Kidney epithelial cell (primary cell): Measurements from ENCODE around the gene ADH1A. TPM values are rescaled to one million over a fixed set of nuclear protein-coding genes. Genes with fewer than 3 reads are reported as not detected.
"Not testable (repeated sequence)": the region's sequence is repeated elsewhere in the genome, so short reads cannot be mapped to it uniquely, and the experiment has no call there.

ENCODE experiments used
- DNase-seq: peaks from one replicate; pipeline ENCODE4 v3.0.0-alpha.2; 2010; ENCODE audit warnings: low read depth
- H3K27me3 ChIP-seq: 2 replicates; pipeline ENCODE4 v1.6.0; 2011; ENCODE audit warnings: low read length; ENCODE audit not compliant: control insufficient read depth, insufficient read depth
- H3K36me3 ChIP-seq: 2 replicates; pipeline ENCODE4 v1.5.1; 2011; ENCODE audit warnings: low read length; ENCODE audit not compliant: control insufficient read depth, insufficient read depth
- H3K4me3 ChIP-seq: 2 replicates; pipeline ENCODE4 v1.5.1; 2011; ENCODE audit warnings: low read depth, mild to moderate bottlenecking, control low read depth, low read length
- total RNA-seq: library from RNA; depleted of rRNA; stranded (reverse); fragments of >200 nt; gene quantifications from 2 replicates; pipeline ENCODE4 v1.2.3, GENCODE V29; 2015
- TF ChIP-seq, protein P1 (sequence below): IDR thresholded peaks from 2 replicates; pipeline ENCODE4 v1.5.1; 2011; ENCODE audit warnings: mild to moderate bottlenecking, moderate library complexity, low read length, control low read depth, inconsistent platforms; ENCODE audit not compliant: insufficient read depth, poor library complexity, severe bottlenecking

The ADH1A gene
- total RNA-seq, 1 donor from 2014 or later, result not detected

DNA sequence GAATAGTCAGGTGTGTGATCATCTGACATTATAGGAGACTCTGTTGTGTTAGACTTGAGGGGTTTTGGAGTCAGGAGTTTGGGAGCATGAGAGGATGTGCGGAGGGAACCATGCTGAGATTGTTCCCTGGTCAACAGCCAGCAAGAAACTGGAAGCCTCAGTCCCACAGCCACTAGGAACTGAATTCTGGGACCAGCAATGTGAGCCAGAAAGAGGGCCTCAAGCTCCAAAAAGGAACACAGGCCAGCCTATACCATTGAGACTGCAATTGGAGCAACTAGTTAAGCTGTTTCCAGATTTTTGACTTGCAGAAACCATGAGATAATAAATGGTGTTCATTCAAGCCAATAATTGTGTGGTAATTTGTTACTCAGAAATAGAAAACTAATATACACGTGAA, 39.1 kb upstream of the ADH1A start:
- DNase-seq, result no peak
- TF ChIP-seq, protein P1, sequence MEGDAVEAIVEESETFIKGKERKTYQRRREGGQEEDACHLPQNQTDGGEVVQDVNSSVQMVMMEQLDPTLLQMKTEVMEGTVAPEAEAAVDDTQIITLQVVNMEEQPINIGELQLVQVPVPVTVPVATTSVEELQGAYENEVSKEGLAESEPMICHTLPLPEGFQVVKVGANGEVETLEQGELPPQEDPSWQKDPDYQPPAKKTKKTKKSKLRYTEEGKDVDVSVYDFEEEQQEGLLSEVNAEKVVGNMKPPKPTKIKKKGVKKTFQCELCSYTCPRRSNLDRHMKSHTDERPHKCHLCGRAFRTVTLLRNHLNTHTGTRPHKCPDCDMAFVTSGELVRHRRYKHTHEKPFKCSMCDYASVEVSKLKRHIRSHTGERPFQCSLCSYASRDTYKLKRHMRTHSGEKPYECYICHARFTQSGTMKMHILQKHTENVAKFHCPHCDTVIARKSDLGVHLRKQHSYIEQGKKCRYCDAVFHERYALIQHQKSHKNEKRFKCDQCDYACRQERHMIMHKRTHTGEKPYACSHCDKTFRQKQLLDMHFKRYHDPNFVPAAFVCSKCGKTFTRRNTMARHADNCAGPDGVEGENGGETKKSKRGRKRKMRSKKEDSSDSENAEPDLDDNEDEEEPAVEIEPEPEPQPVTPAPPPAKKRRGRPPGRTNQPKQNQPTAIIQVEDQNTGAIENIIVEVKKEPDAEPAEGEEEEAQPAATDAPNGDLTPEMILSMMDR, result no peak
- Histone ChIP-seq H3K27me3 (no peaks in the 10 kb centered on the region), H3K36me3 (no peaks in the 10 kb centered on the region), H3K4me3 (no peak overlapping the region)

DNA sequence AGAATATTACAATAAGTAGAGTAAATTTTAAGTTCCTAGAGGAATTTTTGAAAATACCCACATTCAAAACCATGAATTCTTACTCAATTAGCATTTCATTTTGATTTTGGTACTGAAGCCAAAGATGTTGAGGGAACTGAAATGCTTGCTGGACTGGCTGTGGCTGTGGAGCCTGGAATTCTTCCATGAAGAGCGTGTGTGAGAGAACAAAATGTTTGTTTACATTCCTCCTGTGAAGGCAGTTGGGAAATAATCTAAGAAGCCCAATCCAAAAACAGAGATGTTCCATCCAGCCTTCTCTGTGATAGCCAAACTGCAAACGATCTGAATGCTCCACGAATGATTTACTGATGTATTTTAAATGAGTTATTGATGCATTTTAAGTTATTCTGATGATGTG, 34.2 kb upstream of the ADH1A start:
- H3K4me3 ChIP-seq, result no peak overlapping the region
- no peaks in the 10 kb centered on the region for H3K27me3 ChIP-seq
- TF ChIP-seq, protein P1, result no peak
- H3K36me3 ChIP-seq, result no peaks in the 10 kb centered on the region
- DNase-seq, result no peak

DNA sequence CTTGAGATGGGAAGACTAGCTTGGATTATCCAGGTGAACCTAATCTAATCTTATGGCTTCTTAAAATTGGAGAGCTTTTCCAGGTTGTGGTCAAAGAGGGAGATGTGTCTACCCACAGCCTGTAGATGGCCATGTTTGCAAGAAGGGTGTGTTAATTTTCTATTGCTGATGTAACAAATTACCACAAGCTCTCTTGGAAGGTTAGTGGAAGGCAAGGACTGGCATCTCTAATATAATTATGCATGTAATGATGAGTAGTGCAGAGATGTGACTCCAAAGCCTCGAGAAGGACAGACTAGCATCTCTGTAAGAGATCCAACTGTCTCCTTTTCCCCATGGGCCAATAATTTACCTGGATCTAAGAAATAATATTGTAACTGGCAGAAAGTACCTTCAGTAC, 33.6 kb upstream of the ADH1A start:
- DNase-seq, result no peak
- H3K4me3 ChIP-seq, result no peak overlapping the region
- H3K36me3 ChIP-seq, result no peaks in the 10 kb centered on the region
- no peaks in the 10 kb centered on the region for H3K27me3 ChIP-seq
- TF ChIP-seq, protein P1, result no peak

DNA sequence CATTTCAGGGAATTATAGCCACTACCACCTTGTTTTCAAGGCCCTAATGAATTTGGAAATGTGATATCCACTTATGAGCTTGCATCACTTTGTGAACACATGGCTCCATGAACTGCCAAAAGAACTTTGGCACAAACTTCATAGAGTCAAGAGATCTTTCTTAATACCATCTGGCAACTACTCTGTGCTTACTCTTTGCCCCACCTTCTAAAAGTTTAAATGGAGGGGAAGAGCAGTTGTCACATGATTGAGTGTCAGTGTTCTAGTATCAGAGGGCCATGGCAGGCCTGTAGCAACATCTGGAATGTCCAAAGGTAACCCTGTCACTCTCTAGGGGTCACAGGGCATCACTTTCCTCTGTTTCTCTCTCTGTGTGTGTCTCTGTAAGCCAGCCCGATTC, 33.0 kb upstream of the ADH1A start:
- Histone ChIP-seq H3K27me3 (no peaks in the 10 kb centered on the region), H3K36me3 (no peaks in the 10 kb centered on the region), H3K4me3 (no peak overlapping the region)
- TF ChIP-seq, protein P1, result no peak
- no peak for DNase-seq

DNA sequence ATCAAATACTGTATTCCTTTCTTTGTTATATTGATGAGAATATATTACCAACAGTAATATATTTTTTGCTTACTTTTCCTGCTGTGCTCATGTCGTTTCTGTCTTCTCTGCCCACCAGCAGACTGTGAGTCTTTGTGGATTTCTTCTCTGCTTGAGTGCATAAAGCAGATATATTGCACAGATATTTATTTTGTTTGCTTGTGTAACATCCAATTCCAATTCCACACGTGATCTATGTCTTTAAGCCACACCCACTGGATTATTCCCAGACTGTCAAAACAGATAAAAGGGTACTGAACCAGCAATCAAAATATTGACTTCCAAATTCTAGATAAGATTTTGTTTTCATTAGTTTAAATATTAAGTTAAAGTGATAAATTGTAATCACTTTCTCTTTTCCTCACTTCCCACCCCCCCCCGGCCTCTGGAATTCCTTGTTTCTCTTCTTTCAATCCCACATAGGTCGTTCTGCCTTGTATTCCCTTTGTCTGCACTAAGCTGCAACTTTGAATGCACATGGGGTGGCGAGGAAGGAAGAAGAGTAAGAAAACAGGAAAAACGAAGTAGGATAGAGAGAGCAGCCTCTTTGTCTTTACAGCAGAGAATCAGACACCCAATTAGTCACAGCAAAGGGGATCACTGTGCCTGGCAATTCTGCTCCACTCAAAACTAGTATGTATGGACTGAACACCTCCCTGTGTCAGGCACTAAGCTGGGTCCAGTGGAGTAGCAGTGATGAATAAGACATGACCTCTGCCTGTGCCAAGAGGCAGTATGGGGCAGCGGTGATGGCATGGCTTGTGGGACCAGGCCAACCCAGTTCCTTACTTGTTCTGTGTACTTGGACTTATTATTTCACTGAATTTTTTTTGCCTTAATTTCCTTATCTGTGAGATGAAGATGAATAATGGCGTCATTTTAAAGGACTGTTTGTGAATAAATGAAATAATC, 30.7 kb upstream of the ADH1A start, which contains the start of gene ADH1B:
Gene ADH1B (minus strand): TSS at position 161 of the 951 bp plus-strand sequence. CDS start 70 bp downstream, at position 91.
- H3K27me3 ChIP-seq, result no peaks in the 10 kb centered on the region
- no peak for DNase-seq
- H3K36me3 ChIP-seq, result no peaks in the 10 kb centered on the region
- TF ChIP-seq, protein P1, result no peak
- H3K4me3 ChIP-seq, result no peak within 1 kb of the TSS

DNA sequence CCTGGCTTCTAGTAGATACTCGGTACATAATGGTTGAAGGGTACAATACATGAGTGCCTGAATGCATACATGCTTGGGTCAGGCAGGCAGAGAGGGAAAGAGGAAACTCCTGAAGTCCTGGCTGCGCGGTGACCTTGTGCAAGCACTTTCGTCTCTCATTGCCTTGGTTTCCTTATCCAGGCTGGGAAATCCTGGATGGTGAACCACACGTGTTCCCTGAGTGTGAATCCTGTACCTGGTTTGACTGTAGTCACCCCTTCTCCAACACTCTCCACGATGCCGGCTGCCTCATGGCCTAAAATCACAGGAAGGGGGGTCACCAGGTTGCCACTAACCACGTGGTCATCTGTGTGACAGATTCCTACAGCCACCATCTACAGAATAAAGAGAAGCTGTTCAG, 27.0 kb upstream of the ADH1A start:
- DNase-seq, result not testable (repeated sequence)

More for the DNA sequence above, 27.0 kb upstream of the ADH1A start:
- H3K36me3 ChIP-seq, H3K4me3 ChIP-seq, H3K27me3 ChIP-seq: not testable (repeated sequence)
